ENCODE data around the gene SLA2. TPM values are rescaled to one million over a fixed set of nuclear protein-coding genes. Genes with fewer than 3 reads are reported as not detected.

SLA2 gene
- total RNA-seq, 3 donors from 2014 or later = 1.5 to 1.6 (median 1.6) TPM

- H3K4me3 ChIP-seq = no peak overlapping the region
- no peaks in the 10 kb centered on the region for H3K36me3 ChIP-seq (ENCODE audit: low read depth)
- intact Hi-C loops (cut with DNase I, micrococcal nuclease) = no loop called here
- no peak for TF ChIP-seq CTCF (IDR thresholded peaks at IDR 0.05)
- H3K4me1 ChIP-seq (ENCODE audit: low read depth) = no peaks in the 10 kb centered on the region
- H3K9me3 ChIP-seq = no peaks in the 10 kb centered on the region
- DNase-seq (no peak), ATAC-seq (no peak)
Observed at GRCh38 chr20:36634342-36634741, 11.7 kb downstream of the SLA2 start.

GRCh38 chr20:36633285-36633772 lies 12.7 kb downstream of the SLA2 start:
- intact Hi-C loops (cut with DNase I, micrococcal nuclease) = no loop called here
- no peak overlapping the region for H3K4me3 ChIP-seq
- H3K36me3 ChIP-seq (ENCODE audit: low read depth) = no peaks in the 10 kb centered on the region
- H3K4me1 ChIP-seq (ENCODE audit: low read depth) = no peaks in the 10 kb centered on the region
- no peaks in the 10 kb centered on the region for H3K9me3 ChIP-seq
- ATAC-seq (no peak), DNase-seq (no peak)
- no peak for TF ChIP-seq CTCF (IDR thresholded peaks at IDR 0.05)

GRCh38 chr20:36632487-36633284 lies 13.3 kb downstream of the SLA2 start:
- Histone ChIP-seq H3K9me3 (no peaks in the 10 kb centered on the region), H3K4me3 (no peak overlapping the region), H3K4me1 (ENCODE audit: low read depth) (no peaks in the 10 kb centered on the region), H3K36me3 (ENCODE audit: low read depth) (no peaks in the 10 kb centered on the region)
- no peak for TF ChIP-seq CTCF (IDR thresholded peaks at IDR 0.05)
- intact Hi-C loops (cut with DNase I, micrococcal nuclease) = no loop called here
- ATAC-seq (no peak), DNase-seq (no peak)

- Histone ChIP-seq H3K4me3 (no peak overlapping the region), H3K36me3 (ENCODE audit: low read depth) (no peaks in the 10 kb centered on the region), H3K9me3 (no peaks in the 10 kb centered on the region), H3K4me1 (ENCODE audit: low read depth) (no peaks in the 10 kb centered on the region)
- ATAC-seq = no peak
- no peak for TF ChIP-seq CTCF (IDR thresholded peaks at IDR 0.05)
- intact Hi-C loops (cut with DNase I, micrococcal nuclease) = no loop called here
- no peak for DNase-seq
Observed at GRCh38 chr20:36632147-36632486, 13.9 kb downstream of the SLA2 start.

GRCh38 chr20:36631646-36632045 lies 14.3 kb downstream of the SLA2 start:
- Histone ChIP-seq H3K4me3 (no peak overlapping the region), H3K9me3 (no peaks in the 10 kb centered on the region), H3K36me3 (ENCODE audit: low read depth) (no peaks in the 10 kb centered on the region), H3K4me1 (ENCODE audit: low read depth) (no peaks in the 10 kb centered on the region)
- no peak for TF ChIP-seq CTCF (IDR thresholded peaks at IDR 0.05)
- DNase-seq (no peak), ATAC-seq (no peak)
- intact Hi-C loops (cut with DNase I, micrococcal nuclease) = no loop called here

All from mucosa of descending colon (tissue), 3 donors.